B cell (primary cell): ENCODE measurements around the gene KATNIP. TPM values are rescaled to one million over a fixed set of nuclear protein-coding genes. Genes with fewer than 3 reads are reported as not detected.

Experiments
- ATAC-seq: fragments of 200-7000 bp; cut with Tn5 transposase; one replicate; pipeline ENCODE4 v1.10.0; 2021; ENCODE audit warnings: low read depth, mild to moderate bottlenecking, moderate number of reproducible peaks, moderate library complexity
- CTCF ChIA-PET: fragments of 350-600 bp; sonication (Branson Sonifier 250); formaldehyde crosslinking; loops from one replicate; lab custom pipeline; 2021; ENCODE audit warnings: antibody characterized with exemption, inconsistent platforms; lab: Charles Lee
- POLR2A ChIA-PET: fragments of 350-600 bp; sonication (Branson Sonifier 250); formaldehyde crosslinking; loops from one replicate; lab custom pipeline; 2021; ENCODE audit warnings: antibody characterized with exemption; lab: Charles Lee
- DNase-seq: peaks from one replicate; pipeline ENCODE4 v3.0.0; 2013
- H2AFZ ChIP-seq: 2 replicates; pipeline ENCODE4 v1.6.1; 2012; ENCODE audit warnings: mild to moderate bottlenecking, low read depth, low read length; ENCODE audit not compliant: insufficient read depth, poor library complexity, severe bottlenecking
- H3K27ac ChIP-seq, 2 donors: 1 replicate in 1 of 2; 2 replicates in 1 of 2; pipeline ENCODE4 v1.5.1; 2012 to 2013; ENCODE audit warnings: low read length in 2 of 2, mild to moderate bottlenecking in 2 of 2, moderate library complexity in 1 of 2
- H3K27me3 ChIP-seq, 4 experiments: fragments of 200-600 bp in 1 of 4; sonication (generic) in 1 of 4; replicated peaks in 1 of 4; 1 replicate in 2 of 4; 2 replicates in 2 of 4; pipeline versions ENCODE4 v1.6.1 to v1.7.0; 2013 to 2016; ENCODE audit warnings: low read length in 3 of 4, mild to moderate bottlenecking in 2 of 4, mixed read lengths in 1 of 4, moderate library complexity in 1 of 4; ENCODE audit not compliant: insufficient read depth in 4 of 4, control insufficient read depth in 3 of 4; ENCODE audit errors: control extremely low read depth in 1 of 4
- H3K36me3 ChIP-seq, 2 experiments: replicated peaks in 1 of 2; 1 replicate in 1 of 2; 2 replicates in 1 of 2; pipeline versions ENCODE4 v1.6.1 to v1.7.1; 2013; ENCODE audit warnings: low read length in 1 of 2; ENCODE audit not compliant: insufficient read depth in 2 of 2, control insufficient read depth in 1 of 2; ENCODE audit errors: control extremely low read depth in 1 of 2, extremely low read depth in 1 of 2
- H3K4me1 ChIP-seq, 2 donors: fragments of 200-600 bp in 1 of 2; sonication (generic) in 1 of 2; 1 replicate in 1 of 2; 2 replicates in 1 of 2; pipeline versions ENCODE4 v1.5.1 to v1.6.1; 2013 to 2017; ENCODE audit warnings: low read length in 2 of 2; ENCODE audit not compliant: control insufficient read depth in 2 of 2, insufficient read depth in 2 of 2
- H3K4me2 ChIP-seq: replicated peaks from 2 replicates; pipeline ENCODE3; 2012; ENCODE audit warnings: mild to moderate bottlenecking, low read depth, low read length; ENCODE audit not compliant: poor library complexity, severe bottlenecking
- H3K4me3 ChIP-seq, 5 experiments: fragments of 200-600 bp in 1 of 5; sonication (generic) in 1 of 5; 1 replicate in 3 of 5; 2 replicates in 2 of 5; pipeline versions ENCODE4 v1.5.1 to v1.7.0; 2011 to 2016; ENCODE audit warnings: low read length in 4 of 5, mild to moderate bottlenecking in 4 of 5, low read depth in 2 of 5, control low read depth in 1 of 5, moderate library complexity in 1 of 5; ENCODE audit not compliant: insufficient read depth in 1 of 5; ENCODE audit errors: control extremely low read depth in 1 of 5, extremely low read depth in 1 of 5
- H3K79me2 ChIP-seq: fragments of 200-600 bp; sonication (generic); one replicate; pipeline ENCODE4 v1.6.0; 2016; ENCODE audit warnings: low read length; ENCODE audit not compliant: control insufficient read depth, insufficient read depth
- H3K9ac ChIP-seq: fragments of 200-600 bp; sonication (generic); 2 replicates; pipeline ENCODE4 v1.6.1; 2017; ENCODE audit warnings: mild to moderate bottlenecking, low read length, moderate library complexity
- H3K9me3 ChIP-seq, 3 donors: one replicate each; pipeline versions ENCODE4 v1.6.1 to v1.7.1; 2013; ENCODE audit warnings: low read length in 2 of 3; ENCODE audit not compliant: control insufficient read depth in 2 of 3, insufficient read depth in 1 of 3; ENCODE audit errors: control extremely low read depth in 1 of 3
- H4K20me1 ChIP-seq: 2 replicates; pipeline ENCODE4 v1.6.0; 2012; ENCODE audit warnings: mild to moderate bottlenecking, low read length; ENCODE audit not compliant: insufficient read depth, control insufficient read depth, poor library complexity, severe bottlenecking
- H3K27ac Mint-ChIP-seq: one replicate; pipeline ENCODE4 v1.8.0; 2021; ENCODE audit warnings: mixed read lengths
- H3K27me3 Mint-ChIP-seq: one replicate; pipeline ENCODE4 v1.8.0; 2021; ENCODE audit warnings: mixed read lengths
- H3K4me1 Mint-ChIP-seq: one replicate; pipeline ENCODE4 v1.8.0; 2021; ENCODE audit warnings: mixed read lengths
- H3K4me3 Mint-ChIP-seq: one replicate; pipeline ENCODE4 v1.8.0; 2021; ENCODE audit warnings: mixed read lengths
- H3K9me3 Mint-ChIP-seq: one replicate; pipeline ENCODE4 v1.8.0; 2022; ENCODE audit warnings: mixed read lengths; ENCODE audit not compliant: insufficient read depth
- EZH2 ChIP-seq: IDR thresholded peaks from 2 replicates; pipeline ENCODE4 v1.6.1; 2012; ENCODE audit warnings: borderline replicate concordance, low read depth, mild to moderate bottlenecking, moderate library complexity, low read length; ENCODE audit not compliant: insufficient read depth, poor library complexity, severe bottlenecking
- WGBS: methylation state at CpG from one replicate; pipeline ENCODE4 v1.1.5; 2013; ENCODE audit warnings: missing lambda C conversion rate; ENCODE audit not compliant: insufficient coverage; 5-methylcytosine and 5-hydroxymethylcytosine counted together
- intact Hi-C: fragments of 100-400 bp; cut with micrococcal nuclease; formaldehyde crosslinking; loops from one replicate; pipeline ENCODE4 v1.10.0; 2022
- polyA plus RNA-seq: library from polyadenylated mRNA; depleted of rRNA; stranded (reverse); fragments of >200 nt; gene quantifications from 2 replicates; pipeline ENCODE4 v1.2.3, GENCODE V29; 2012
- total RNA-seq, 2 donors: library from RNA; stranded (reverse); fragments of 120-200 nt in 1 of 2; gene quantifications; 1 replicate in 1 of 2; 2 replicates in 1 of 2; pipeline versions ENCODE4 v1.2.3 to v1.2.4, GENCODE V29; 2013 to 2022
- TF ChIP-seq, protein P1 (sequence below): fragments of 200-600 bp; IDR thresholded peaks from one replicate; pipeline ENCODE4 v1.8.0; 2022; ENCODE audit warnings: antibody characterized with exemption, mild to moderate bottlenecking

Gene KATNIP
- total and polyA plus RNA-seq, 2 donors (not counting 1 experiment from before 2014, with no cell fraction given): 21.2 to 49.9 TPM

- Mint-ChIP-seq H3K4me1 (no peaks in the 10 kb centered on the region), H3K27ac (no peak overlapping the region), H3K9me3 (no peaks in the 10 kb centered on the region), H3K27me3 (no peaks in the 10 kb centered on the region), H3K4me3 (no peak overlapping the region)
- POLR2A ChIA-PET: no interaction called here
- CTCF ChIA-PET: interaction anchor here (0.9 kb wide), 1 partner anchor 13 kb away, joined by 3 read pairs; no protein-coding TSS in a partner anchor
- Histone ChIP-seq H3K4me2 (no peak overlapping the region), H3K9ac (no peak overlapping the region), H3K4me1 (no peaks in the 10 kb centered on the region), H3K79me2 (no peaks in the 10 kb centered on the region), H3K27me3 (no peaks in the 10 kb centered on the region), H3K27ac (no peak overlapping the region), H4K20me1 (no peaks in the 10 kb centered on the region), H3K9me3 (no peaks in the 10 kb centered on the region), H2AFZ (no peak overlapping the region), H3K4me3 (no peak overlapping the region), H3K36me3 (peaks cover 0 to 43% of the 10 kb centered on the region in 2 experiments)
- DNase-seq (no peak), ATAC-seq (no peak)
- WGBS: 77% methylated on average over 16 of the region's 16 CpGs
- intact Hi-C loops: no loop called here
- TF ChIP-seq EZH2: no peak
- TF ChIP-seq, protein P1, sequence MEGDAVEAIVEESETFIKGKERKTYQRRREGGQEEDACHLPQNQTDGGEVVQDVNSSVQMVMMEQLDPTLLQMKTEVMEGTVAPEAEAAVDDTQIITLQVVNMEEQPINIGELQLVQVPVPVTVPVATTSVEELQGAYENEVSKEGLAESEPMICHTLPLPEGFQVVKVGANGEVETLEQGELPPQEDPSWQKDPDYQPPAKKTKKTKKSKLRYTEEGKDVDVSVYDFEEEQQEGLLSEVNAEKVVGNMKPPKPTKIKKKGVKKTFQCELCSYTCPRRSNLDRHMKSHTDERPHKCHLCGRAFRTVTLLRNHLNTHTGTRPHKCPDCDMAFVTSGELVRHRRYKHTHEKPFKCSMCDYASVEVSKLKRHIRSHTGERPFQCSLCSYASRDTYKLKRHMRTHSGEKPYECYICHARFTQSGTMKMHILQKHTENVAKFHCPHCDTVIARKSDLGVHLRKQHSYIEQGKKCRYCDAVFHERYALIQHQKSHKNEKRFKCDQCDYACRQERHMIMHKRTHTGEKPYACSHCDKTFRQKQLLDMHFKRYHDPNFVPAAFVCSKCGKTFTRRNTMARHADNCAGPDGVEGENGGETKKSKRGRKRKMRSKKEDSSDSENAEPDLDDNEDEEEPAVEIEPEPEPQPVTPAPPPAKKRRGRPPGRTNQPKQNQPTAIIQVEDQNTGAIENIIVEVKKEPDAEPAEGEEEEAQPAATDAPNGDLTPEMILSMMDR: no peak
Observed at GRCh38 chr16:27520982-27521673, 28.8 kb upstream of the KATNIP start.

DNA sequence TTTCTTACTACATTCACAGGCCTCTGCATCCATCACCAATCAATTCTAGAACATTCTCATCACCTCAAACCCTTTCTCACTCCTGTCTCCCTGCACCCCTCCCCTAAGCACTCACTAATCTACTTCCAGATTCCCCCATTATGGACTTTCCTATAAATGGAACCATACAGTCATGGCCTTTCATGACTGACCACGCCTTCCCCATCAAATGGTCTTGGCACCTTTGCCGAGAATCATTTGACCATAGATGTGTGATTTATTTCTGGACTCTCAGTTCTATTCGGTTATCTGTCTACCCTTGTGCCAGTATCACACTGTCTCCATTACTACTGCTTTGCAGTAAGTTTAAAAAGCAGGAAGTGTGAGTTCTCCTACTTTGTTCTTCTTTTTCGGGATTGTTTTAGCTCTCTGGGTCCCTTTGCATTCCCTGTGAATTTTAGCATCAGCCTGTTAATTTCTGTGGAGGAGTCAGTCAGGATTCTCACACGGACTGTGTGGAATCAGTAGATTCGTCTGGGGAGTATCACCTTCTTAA, 27.7 kb upstream of the KATNIP start:
- H2AFZ ChIP-seq: no peak overlapping the region
- no peaks in the 10 kb centered on the region for H3K27me3 ChIP-seq
- intact Hi-C loops: no loop called here
- no peaks in the 10 kb centered on the region for H3K4me1 Mint-ChIP-seq
- H3K4me2 ChIP-seq: no peak overlapping the region
- no peaks in the 10 kb centered on the region for H3K27me3 Mint-ChIP-seq
- DNase-seq (no peak), ATAC-seq (no peak)
- H3K9me3 ChIP-seq: no peaks in the 10 kb centered on the region
- H4K20me1 ChIP-seq: no peaks in the 10 kb centered on the region
- no peak for TF ChIP-seq EZH2
- TF ChIP-seq, protein P1: no peak
- no peak overlapping the region for H3K27ac ChIP-seq
- H3K9ac ChIP-seq: no peak overlapping the region
- ChIA-PET CTCF (no interaction called here), POLR2A (no interaction called here)
- no peak overlapping the region for H3K4me3 Mint-ChIP-seq
- H3K4me1 ChIP-seq: no peaks in the 10 kb centered on the region
- no peaks in the 10 kb centered on the region for H3K79me2 ChIP-seq
- no CpG with 5 or more reads among the region's 6 CpGs for WGBS
- H3K36me3 ChIP-seq: peaks cover 0 to 51% of the 10 kb centered on the region in 2 experiments
- H3K9me3 Mint-ChIP-seq: no peaks in the 10 kb centered on the region
- H3K4me3 ChIP-seq: no peak overlapping the region
- H3K27ac Mint-ChIP-seq: no peak overlapping the region
